ENCODE data around the gene SLC16A12.

The SLC16A12 gene

GRCh38 chr10:89535171-89536012 lies at the start of gene SLC16A12:
Gene SLC16A12 (minus strand): TSS chr10:89535594. CDS start chr10:89462578, 73,016 bp downstream.
- no peak for DNase-seq

- no peak for DNase-seq
Observed at GRCh38 chr10:89582022-89582421, 46.6 kb upstream of the SLC16A12 start.

- no peak for DNase-seq
Observed at GRCh38 chr10:89580243-89580642, 44.8 kb upstream of the SLC16A12 start.

GRCh38 chr10:89576696-89577095 lies 41.3 kb upstream of the SLC16A12 start:
- no peak for DNase-seq

- no peak for DNase-seq
Observed at GRCh38 chr10:89576022-89576421, 40.6 kb upstream of the SLC16A12 start.

GRCh38 chr10:89575031-89575430 lies 39.6 kb upstream of the SLC16A12 start:
- DNase-seq = no peak

GRCh38 chr10:89574368-89574767 lies 39.0 kb upstream of the SLC16A12 start:
- no peak for DNase-seq

- DNase-seq = no peak
Observed at GRCh38 chr10:89567576-89568245, 32.3 kb upstream of the SLC16A12 start.

GRCh38 chr10:89566992-89567391 lies 31.6 kb upstream of the SLC16A12 start:
- no peak for DNase-seq

GRCh38 chr10:89566095-89566950 lies 30.9 kb upstream of the SLC16A12 start:
- no peak for DNase-seq

- DNase-seq = no peak
Observed at GRCh38 chr10:89565180-89565579, 29.8 kb upstream of the SLC16A12 start.

GRCh38 chr10:89563861-89564478 lies 28.6 kb upstream of the SLC16A12 start:
- peak; percentile 66 for DNase-seq

GRCh38 chr10:89563311-89563710 lies 27.9 kb upstream of the SLC16A12 start:
- no peak for DNase-seq

- no peak for DNase-seq
Observed at GRCh38 chr10:89556600-89556999, 21.2 kb upstream of the SLC16A12 start.

GRCh38 chr10:89555688-89556445 lies 20.5 kb upstream of the SLC16A12 start:
- DNase-seq = no peak

GRCh38 chr10:89554433-89554832 lies 19.0 kb upstream of the SLC16A12 start:
- no peak for DNase-seq

- DNase-seq = no peak
Observed at GRCh38 chr10:89553064-89553734, 17.8 kb upstream of the SLC16A12 start.

GRCh38 chr10:89552213-89552612 lies 16.8 kb upstream of the SLC16A12 start:
- DNase-seq = no peak

- no peak for DNase-seq
Observed at GRCh38 chr10:89550509-89550908, 15.1 kb upstream of the SLC16A12 start.

- no peak for DNase-seq
Observed at GRCh38 chr10:89549510-89549909, 14.1 kb upstream of the SLC16A12 start.

- DNase-seq = no peak
Observed at GRCh38 chr10:89548673-89549072, 13.3 kb upstream of the SLC16A12 start.

Data from CD4-positive, alpha-beta T cell treated with Interleukin-21 for 1 hour (primary cell).